ENCODE measurements around the gene NCK2. TPM values are rescaled to one million over a fixed set of nuclear protein-coding genes. Genes with fewer than 3 reads are reported as not detected.

The NCK2 gene
- total RNA-seq, 1 donor from 2014 or later: 92.5 TPM

GRCh38 chr2:105781274-105781978 lies 36.7 kb downstream of the NCK2 start:
- Mint-ChIP-seq H3K27me3 (no peaks in the 10 kb centered on the region), H3K4me1 (ENCODE audit: low read depth) (peaks cover 19% of the 10 kb centered on the region), H3K36me3 (ENCODE audit: insufficient read depth) (peaks cover 4% of the 10 kb centered on the region), H3K27ac (no peak overlapping the region), H3K9me3 (ENCODE audit: low read depth) (no peaks in the 10 kb centered on the region), H3K4me3 (ENCODE audit: low read depth) (no peak overlapping the region)
- no peak for DNase-seq (ENCODE audit: low spot score, unreplicated experiment)
- TF ChIP-seq, protein P1, sequence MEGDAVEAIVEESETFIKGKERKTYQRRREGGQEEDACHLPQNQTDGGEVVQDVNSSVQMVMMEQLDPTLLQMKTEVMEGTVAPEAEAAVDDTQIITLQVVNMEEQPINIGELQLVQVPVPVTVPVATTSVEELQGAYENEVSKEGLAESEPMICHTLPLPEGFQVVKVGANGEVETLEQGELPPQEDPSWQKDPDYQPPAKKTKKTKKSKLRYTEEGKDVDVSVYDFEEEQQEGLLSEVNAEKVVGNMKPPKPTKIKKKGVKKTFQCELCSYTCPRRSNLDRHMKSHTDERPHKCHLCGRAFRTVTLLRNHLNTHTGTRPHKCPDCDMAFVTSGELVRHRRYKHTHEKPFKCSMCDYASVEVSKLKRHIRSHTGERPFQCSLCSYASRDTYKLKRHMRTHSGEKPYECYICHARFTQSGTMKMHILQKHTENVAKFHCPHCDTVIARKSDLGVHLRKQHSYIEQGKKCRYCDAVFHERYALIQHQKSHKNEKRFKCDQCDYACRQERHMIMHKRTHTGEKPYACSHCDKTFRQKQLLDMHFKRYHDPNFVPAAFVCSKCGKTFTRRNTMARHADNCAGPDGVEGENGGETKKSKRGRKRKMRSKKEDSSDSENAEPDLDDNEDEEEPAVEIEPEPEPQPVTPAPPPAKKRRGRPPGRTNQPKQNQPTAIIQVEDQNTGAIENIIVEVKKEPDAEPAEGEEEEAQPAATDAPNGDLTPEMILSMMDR (IDR thresholded peaks at IDR 0.05; ENCODE audit: unreplicated experiment): no peak

GRCh38 chr2:105782123-105782522 lies 37.4 kb downstream of the NCK2 start:
- TF ChIP-seq, protein P1 (IDR thresholded peaks at IDR 0.05; ENCODE audit: unreplicated experiment): no peak
- H3K27ac Mint-ChIP-seq: no peak overlapping the region
- no peak for DNase-seq (ENCODE audit: low spot score, unreplicated experiment)

DNA sequence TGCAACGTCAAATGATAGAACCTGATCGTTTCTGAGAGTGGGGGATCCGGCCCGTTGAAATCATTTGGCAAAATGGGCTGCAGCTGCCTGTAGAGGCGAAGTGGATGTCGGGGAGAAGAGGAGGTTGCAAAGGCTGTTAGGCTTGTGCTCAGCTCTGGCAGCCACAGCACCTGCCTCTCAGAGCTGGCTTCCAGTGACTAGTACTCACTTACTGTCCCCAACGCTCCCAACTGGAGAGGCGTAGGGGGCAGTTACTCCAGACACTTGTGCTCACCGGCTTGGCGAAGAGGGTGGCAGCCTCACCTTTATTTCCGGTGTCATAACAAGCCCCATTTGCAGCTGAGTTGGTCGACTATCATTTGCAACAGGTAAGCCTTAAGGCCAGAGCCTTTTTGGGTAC lies 37.9 kb downstream of the NCK2 start:
- Mint-ChIP-seq H3K4me3 (ENCODE audit: low read depth) (no peak overlapping the region), H3K36me3 (ENCODE audit: insufficient read depth) (peaks cover 4% of the 10 kb centered on the region), H3K9me3 (ENCODE audit: low read depth) (no peaks in the 10 kb centered on the region), H3K4me1 (ENCODE audit: low read depth) (peaks cover 25% of the 10 kb centered on the region), H3K27me3 (no peaks in the 10 kb centered on the region), H3K27ac (no peak overlapping the region)
- no peak for DNase-seq (ENCODE audit: low spot score, unreplicated experiment)
- TF ChIP-seq, protein P1 (IDR thresholded peaks at IDR 0.05; ENCODE audit: unreplicated experiment): no peak

More at GRCh38 chr2:105782123-105782522, 37.4 kb downstream of the NCK2 start:
- peaks cover 4% of the 10 kb centered on the region for H3K36me3 Mint-ChIP-seq (ENCODE audit: insufficient read depth)
- peaks cover 25% of the 10 kb centered on the region for H3K4me1 Mint-ChIP-seq (ENCODE audit: low read depth)
- no peaks in the 10 kb centered on the region for H3K27me3 Mint-ChIP-seq
- no peak overlapping the region for H3K4me3 Mint-ChIP-seq (ENCODE audit: low read depth)
- H3K9me3 Mint-ChIP-seq (ENCODE audit: low read depth): no peaks in the 10 kb centered on the region

DNA sequence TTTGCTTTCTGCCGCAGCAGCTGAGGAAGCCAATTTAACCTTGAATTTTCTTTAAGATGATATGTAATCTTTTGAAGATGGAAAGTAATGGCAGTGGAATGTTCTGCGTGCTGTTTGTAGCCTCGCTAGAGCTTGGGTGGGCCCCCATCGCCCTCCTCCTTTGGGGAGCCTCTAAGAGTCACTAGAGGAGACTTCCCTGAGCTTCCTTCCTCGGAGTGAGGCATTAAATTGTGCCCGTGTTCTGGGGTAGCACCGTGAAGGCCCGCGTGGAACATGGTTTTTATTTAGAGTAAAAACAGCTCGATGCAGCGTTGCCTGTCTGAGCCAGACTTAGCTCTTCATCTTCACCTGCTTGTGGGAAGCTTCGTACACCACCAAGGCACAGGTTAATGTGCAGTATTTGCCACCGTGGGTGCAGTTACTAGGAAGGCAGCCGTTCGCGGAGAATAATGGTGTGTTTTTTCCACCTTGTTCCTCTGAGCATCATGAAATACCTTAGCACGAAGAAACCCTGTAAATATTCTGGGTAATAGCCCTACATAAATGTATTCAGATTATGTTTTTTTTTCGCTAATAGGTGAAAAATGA lies 38.5 kb downstream of the NCK2 start:
- Mint-ChIP-seq H3K27ac (no peak overlapping the region), H3K27me3 (no peaks in the 10 kb centered on the region), H3K4me3 (ENCODE audit: low read depth) (no peak overlapping the region), H3K4me1 (ENCODE audit: low read depth) (peaks cover 25% of the 10 kb centered on the region), H3K36me3 (ENCODE audit: insufficient read depth) (peaks cover 4% of the 10 kb centered on the region), H3K9me3 (ENCODE audit: low read depth) (no peaks in the 10 kb centered on the region)
- TF ChIP-seq, protein P1 (IDR thresholded peaks at IDR 0.05; ENCODE audit: unreplicated experiment): no peak
- no peak for DNase-seq (ENCODE audit: low spot score, unreplicated experiment)

DNA sequence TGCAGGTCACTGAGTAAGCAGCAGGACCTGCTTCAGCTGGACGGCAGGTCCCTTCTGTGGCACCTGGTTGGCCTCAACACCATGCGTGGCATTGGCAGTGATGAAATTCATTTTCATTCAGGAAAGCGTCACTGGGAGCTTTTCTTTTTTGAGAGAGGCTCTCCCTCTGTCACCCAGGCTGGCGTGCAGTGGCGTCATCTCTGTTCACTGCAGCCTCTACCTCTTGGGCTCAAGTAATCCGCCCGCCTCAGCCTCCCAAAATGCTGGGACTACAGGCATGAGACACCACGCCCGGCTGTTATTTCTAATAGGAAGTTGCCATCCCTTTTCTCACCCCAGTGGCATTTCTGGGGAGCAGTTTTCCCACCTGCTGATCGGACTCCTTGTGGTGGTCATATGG lies 39.3 kb downstream of the NCK2 start:
- H3K27ac Mint-ChIP-seq: peak overlapping the region; percentile 29
- TF ChIP-seq, protein P1 (IDR thresholded peaks at IDR 0.05; ENCODE audit: unreplicated experiment): no peak
- H3K4me3 Mint-ChIP-seq (ENCODE audit: low read depth): no peak overlapping the region
- no peaks in the 10 kb centered on the region for H3K9me3 Mint-ChIP-seq (ENCODE audit: low read depth)
- H3K27me3 Mint-ChIP-seq: no peaks in the 10 kb centered on the region
- no peak for DNase-seq (ENCODE audit: low spot score, unreplicated experiment)
- peaks cover 28% of the 10 kb centered on the region for H3K4me1 Mint-ChIP-seq (ENCODE audit: low read depth)
- H3K36me3 Mint-ChIP-seq (ENCODE audit: insufficient read depth): peaks cover 4% of the 10 kb centered on the region
